Vagina (tissue), 2 donors: Measurements from ENCODE around the gene GGA1.

ENCODE experiments used
- POLR2A ChIP-seq, 2 donors: fragments of 450-650 bp; IDR thresholded peaks; one replicate each; pipeline ENCODE4 v1.6.1; 2017; ENCODE audit warnings: antibody characterized with exemption in 2 of 2, mild to moderate bottlenecking in 2 of 2, moderate library complexity in 2 of 2
- TF ChIP-seq, protein P1 (sequence below), 3 experiments: fragments of 450-650 bp in 2 of 3; fragments of 200-600 bp in 1 of 3; sonication (generic) in 1 of 3; IDR thresholded peaks; one replicate each; pipeline ENCODE4 v1.5.1; 2017 to 2019; ENCODE audit warnings: antibody characterized with exemption in 3 of 3, mild to moderate bottlenecking in 2 of 3, moderate library complexity in 2 of 3

DNA sequence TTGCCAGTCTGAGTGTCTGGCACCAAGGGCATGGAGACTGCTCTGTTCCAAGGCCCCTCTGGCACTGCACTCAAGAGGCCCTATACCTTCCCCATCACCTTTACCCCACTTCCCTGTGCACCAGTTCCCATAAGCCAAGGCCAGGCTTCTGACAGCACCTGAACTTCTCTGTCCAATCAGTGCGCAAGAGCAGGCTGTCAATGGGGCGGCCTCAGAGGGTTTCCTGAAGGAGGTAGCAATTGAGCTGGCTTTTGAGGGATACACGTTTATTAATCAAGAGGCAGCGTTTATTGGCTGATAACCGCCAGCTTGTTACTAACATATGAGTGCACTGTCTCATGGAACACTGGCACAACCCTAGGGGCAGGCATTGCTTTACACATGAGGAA is 32.9 kb downstream of the GGA1 start:
- TF ChIP-seq, protein P1, sequence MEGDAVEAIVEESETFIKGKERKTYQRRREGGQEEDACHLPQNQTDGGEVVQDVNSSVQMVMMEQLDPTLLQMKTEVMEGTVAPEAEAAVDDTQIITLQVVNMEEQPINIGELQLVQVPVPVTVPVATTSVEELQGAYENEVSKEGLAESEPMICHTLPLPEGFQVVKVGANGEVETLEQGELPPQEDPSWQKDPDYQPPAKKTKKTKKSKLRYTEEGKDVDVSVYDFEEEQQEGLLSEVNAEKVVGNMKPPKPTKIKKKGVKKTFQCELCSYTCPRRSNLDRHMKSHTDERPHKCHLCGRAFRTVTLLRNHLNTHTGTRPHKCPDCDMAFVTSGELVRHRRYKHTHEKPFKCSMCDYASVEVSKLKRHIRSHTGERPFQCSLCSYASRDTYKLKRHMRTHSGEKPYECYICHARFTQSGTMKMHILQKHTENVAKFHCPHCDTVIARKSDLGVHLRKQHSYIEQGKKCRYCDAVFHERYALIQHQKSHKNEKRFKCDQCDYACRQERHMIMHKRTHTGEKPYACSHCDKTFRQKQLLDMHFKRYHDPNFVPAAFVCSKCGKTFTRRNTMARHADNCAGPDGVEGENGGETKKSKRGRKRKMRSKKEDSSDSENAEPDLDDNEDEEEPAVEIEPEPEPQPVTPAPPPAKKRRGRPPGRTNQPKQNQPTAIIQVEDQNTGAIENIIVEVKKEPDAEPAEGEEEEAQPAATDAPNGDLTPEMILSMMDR (IDR thresholded peaks at IDR 0.05), result no peak
- TF ChIP-seq POLR2A (IDR thresholded peaks at IDR 0.05), result no peak
